Measurements from ENCODE around the gene PPP3CA. TPM values are rescaled to one million over a fixed set of nuclear protein-coding genes. Genes with fewer than 3 reads are reported as not detected.
"Not testable (repeated sequence)": the region's sequence is repeated elsewhere in the genome, so short reads cannot be mapped to it uniquely, and the experiment has no call there.

The PPP3CA gene
- total RNA-seq, 4 donors from 2014 or later = 28.7 to 51.7 (median 39.0) TPM

DNA sequence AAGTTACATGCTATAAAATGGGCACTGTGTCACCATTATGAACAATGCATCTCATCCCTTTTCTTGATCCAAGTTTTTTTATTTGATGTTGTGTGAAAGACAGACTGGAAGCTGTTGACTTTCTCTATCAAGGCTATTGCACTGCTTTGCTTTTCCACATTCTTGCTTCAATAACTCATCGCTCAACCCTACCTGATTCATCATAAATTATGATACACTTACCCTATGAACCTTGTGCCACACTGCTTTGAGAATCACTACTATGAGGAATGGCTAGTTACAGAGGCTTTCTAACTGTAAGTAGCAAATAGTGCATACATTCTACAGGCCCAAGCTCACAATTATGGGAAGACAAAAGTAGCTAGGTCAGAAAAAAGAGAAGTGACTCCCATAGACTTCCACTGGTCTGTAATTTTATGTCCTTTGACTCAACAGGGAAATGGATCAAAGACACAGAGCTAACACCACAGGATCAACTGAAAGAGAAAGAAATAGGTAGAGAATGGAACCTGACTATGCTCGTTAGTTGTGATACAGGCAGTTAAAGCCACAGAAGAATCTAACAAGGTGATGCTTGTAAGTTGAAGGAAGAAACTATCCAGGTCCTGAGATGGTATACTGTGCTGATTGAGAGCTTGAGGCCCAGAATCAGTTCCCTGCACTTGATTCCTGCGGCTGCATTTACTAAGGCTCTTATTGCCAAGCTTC lies 163.5 kb downstream of the PPP3CA start:
- DNase-seq (ENCODE audit: low spot score in 2 of 2) = no peak
- no peak overlapping the region for H3K4me3 ChIP-seq

DNA sequence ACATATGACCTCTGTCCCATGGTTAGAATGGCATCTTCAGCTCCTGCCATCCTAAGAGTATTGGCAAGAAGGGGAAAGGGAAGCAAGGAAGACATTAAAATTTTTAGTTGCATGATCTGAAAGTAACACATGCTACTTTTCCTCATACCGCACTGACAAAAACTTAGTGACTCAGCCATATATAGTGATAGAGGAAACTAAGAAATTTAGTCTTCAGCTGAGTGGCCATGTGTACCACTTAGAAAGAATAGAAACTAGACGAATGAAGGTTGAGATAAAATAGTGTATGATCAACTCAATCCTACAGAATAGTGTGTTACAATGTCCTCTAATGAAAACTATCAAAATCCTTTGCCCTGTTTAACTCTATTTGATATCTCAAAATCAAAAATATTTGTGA lies 164.1 kb downstream of the PPP3CA start:
- TF ChIP-seq POLR2A (IDR thresholded peaks at IDR 0.05) (no peak), EP300 (IDR thresholded peaks at IDR 0.05) (no peak), POLR2AphosphoS5 (IDR thresholded peaks at IDR 0.05) (no peak)
- TF ChIP-seq, protein P1, sequence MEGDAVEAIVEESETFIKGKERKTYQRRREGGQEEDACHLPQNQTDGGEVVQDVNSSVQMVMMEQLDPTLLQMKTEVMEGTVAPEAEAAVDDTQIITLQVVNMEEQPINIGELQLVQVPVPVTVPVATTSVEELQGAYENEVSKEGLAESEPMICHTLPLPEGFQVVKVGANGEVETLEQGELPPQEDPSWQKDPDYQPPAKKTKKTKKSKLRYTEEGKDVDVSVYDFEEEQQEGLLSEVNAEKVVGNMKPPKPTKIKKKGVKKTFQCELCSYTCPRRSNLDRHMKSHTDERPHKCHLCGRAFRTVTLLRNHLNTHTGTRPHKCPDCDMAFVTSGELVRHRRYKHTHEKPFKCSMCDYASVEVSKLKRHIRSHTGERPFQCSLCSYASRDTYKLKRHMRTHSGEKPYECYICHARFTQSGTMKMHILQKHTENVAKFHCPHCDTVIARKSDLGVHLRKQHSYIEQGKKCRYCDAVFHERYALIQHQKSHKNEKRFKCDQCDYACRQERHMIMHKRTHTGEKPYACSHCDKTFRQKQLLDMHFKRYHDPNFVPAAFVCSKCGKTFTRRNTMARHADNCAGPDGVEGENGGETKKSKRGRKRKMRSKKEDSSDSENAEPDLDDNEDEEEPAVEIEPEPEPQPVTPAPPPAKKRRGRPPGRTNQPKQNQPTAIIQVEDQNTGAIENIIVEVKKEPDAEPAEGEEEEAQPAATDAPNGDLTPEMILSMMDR (IDR thresholded peaks at IDR 0.05) = no peak
- H3K27ac ChIP-seq = no peak overlapping the region
- no peak overlapping the region for H3K4me3 ChIP-seq
- 93% methylated on average over 2 of the region's 2 CpGs for WGBS
- DNase-seq (ENCODE audit: low spot score in 2 of 2) = no peak
- H3K27me3 ChIP-seq = no peaks in the 10 kb centered on the region
- peaks cover 4% of the 10 kb centered on the region for H3K36me3 ChIP-seq
- H3K9me3 ChIP-seq = no peaks in the 10 kb centered on the region
- peaks cover 11% of the 10 kb centered on the region for H3K4me1 ChIP-seq

More for the DNA sequence above, 163.5 kb downstream of the PPP3CA start:
- no peaks in the 10 kb centered on the region for H3K27me3 ChIP-seq
- H3K4me1 ChIP-seq = peaks cover 11% of the 10 kb centered on the region
- no peak overlapping the region for H3K27ac ChIP-seq
- TF ChIP-seq, protein P1 (IDR thresholded peaks at IDR 0.05) = no peak
- TF ChIP-seq EP300 (IDR thresholded peaks at IDR 0.05) = no peak
- no peak for TF ChIP-seq POLR2AphosphoS5 (IDR thresholded peaks at IDR 0.05)
- TF ChIP-seq POLR2A (IDR thresholded peaks at IDR 0.05) = no peak
- no peaks in the 10 kb centered on the region for H3K9me3 ChIP-seq
- peaks cover 4% of the 10 kb centered on the region for H3K36me3 ChIP-seq
- 93% methylated on average over 3 of the region's 3 CpGs for whole genome bisulfite sequencing

DNA sequence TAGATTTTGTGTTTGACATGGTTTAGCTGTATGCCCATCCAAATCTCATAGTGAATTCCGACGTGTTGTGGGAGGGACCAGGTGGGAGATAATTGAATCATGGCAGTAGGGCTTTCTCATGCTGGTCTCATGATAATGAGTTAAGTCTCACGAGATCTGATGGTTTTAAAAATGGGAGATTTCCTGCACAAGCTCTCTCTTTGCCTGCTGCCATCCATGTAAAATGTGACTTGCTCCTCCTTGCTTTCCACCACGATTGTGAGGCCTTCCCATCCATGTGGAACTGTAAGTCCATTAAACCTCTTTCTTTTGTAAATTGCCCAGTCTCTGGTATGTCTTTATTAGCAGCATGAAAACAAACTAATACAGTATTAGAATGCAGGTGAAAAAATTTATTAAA lies 164.6 kb downstream of the PPP3CA start:
- DNase-seq (ENCODE audit: low spot score in 2 of 2); H3K36me3 ChIP-seq; H3K27me3 ChIP-seq; H3K4me3 ChIP-seq; H3K27ac ChIP-seq; H3K9me3 ChIP-seq: not testable (repeated sequence)
- 92% methylated on average over 4 of the region's 4 CpGs for WGBS
- peaks cover 11% of the 10 kb centered on the region for H3K4me1 ChIP-seq

DNA sequence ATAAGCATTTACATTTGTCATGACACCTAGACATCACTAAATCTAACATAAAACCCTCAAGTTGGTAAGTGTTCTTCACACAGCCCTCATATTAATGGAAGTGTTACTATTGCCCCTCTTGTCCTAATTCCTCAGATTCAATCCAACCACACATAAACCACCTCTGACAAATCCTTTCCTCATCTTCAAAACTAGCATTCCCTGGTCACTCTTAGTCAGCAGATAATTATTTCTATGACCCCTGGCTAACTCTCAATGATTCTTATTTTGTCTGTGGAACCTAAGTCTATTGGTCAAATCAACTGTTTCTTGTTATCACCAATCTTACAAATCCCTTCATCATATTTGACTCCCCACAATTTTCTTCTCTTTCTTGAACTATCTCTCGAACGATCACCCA lies 168.6 kb downstream of the PPP3CA start:
- peaks cover 4% of the 10 kb centered on the region for H3K36me3 ChIP-seq
- WGBS = 96% methylated on average over 2 of the region's 2 CpGs
- no peak for DNase-seq (ENCODE audit: low spot score in 2 of 2)

DNA sequence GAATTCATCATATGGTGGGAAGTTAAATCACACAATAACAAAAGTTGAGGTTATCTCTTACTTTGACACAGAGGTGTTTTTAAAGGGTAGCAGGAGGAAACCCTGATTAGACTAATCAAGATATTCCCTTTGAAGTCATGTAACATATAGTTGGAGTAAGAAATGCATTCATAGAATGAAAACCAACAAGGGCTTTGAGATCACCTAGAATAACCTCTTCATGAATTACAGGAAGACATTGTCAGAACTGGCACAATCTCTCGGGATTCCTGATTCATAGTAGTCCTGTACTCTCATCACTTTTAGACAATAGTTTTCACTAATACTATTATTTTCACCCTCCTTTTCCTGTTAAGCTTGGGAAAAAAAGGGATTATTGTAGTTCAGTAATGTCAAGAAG lies 170.2 kb downstream of the PPP3CA start:
- no peaks in the 10 kb centered on the region for H3K9me3 ChIP-seq
- WGBS = 0% methylated on average over 1 of the region's 1 CpG
- H3K4me3 ChIP-seq = no peak overlapping the region
- no peaks in the 10 kb centered on the region for H3K36me3 ChIP-seq
- peaks cover 34% of the 10 kb centered on the region for H3K4me1 ChIP-seq
- no peak for DNase-seq (ENCODE audit: low spot score in 2 of 2)
- H3K27me3 ChIP-seq = no peaks in the 10 kb centered on the region
- TF ChIP-seq POLR2A (IDR thresholded peaks at IDR 0.05) (no peak), POLR2AphosphoS5 (IDR thresholded peaks at IDR 0.05) (no peak), EP300 (IDR thresholded peaks at IDR 0.05) (no peak)
- TF ChIP-seq, protein P1 (IDR thresholded peaks at IDR 0.05) = no peak
- H3K27ac ChIP-seq = no peak overlapping the region

More for the DNA sequence above, 168.6 kb downstream of the PPP3CA start:
- TF ChIP-seq POLR2A (IDR thresholded peaks at IDR 0.05) = no peak
- TF ChIP-seq, protein P1 (IDR thresholded peaks at IDR 0.05) = no peak
- no peaks in the 10 kb centered on the region for H3K9me3 ChIP-seq
- peaks cover 27% of the 10 kb centered on the region for H3K4me1 ChIP-seq
- no peak overlapping the region for H3K4me3 ChIP-seq
- no peak overlapping the region for H3K27ac ChIP-seq
- H3K27me3 ChIP-seq = no peaks in the 10 kb centered on the region
